Suprapubic skin (tissue), 4 donors: ENCODE measurements around the gene GCNT1.

Experiments
- POLR2A ChIP-seq, 2 donors: fragments of 450-650 bp; IDR thresholded peaks; one replicate each; pipeline ENCODE4 v1.6.1; 2017; ENCODE audit warnings: antibody characterized with exemption in 2 of 2, mild to moderate bottlenecking in 2 of 2, moderate library complexity in 2 of 2
- POLR2AphosphoS5 ChIP-seq, 3 donors: sonication (generic); formaldehyde crosslinking; IDR thresholded peaks; one replicate each; pipeline ENCODE4 v1.6.1; 2017; ENCODE audit warnings: antibody characterized with exemption in 3 of 3

DNA sequence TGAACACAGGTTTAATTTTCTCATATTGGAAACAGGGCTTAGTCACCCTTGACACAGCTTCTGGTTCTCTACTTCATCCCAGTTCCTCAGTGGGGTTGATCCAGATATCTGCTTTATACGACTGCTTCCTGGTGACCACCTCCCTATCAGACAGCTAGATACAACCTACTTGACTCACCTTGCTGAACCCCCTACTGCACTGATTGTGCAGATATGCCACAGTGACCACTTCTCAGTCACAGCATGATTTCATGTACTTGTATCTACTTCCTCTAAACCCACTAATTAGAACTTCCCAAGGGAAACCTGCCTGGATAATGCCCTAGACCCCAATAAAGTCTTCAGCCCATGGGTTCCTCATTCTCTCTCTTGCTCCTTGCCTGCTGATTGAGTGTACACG, 46.3 kb upstream of the GCNT1 start:
- TF ChIP-seq POLR2AphosphoS5 (IDR thresholded peaks at IDR 0.05) (no peak), POLR2A (IDR thresholded peaks at IDR 0.05) (no peak)
